ENCODE results near the gene KCNJ14.

The KCNJ14 gene

GRCh38 chr19:48516536-48516935, 61.2 kb downstream of the KCNJ14 start:
- H4K20me1 ChIP-seq (ENCODE audit: insufficient read depth, low read length): no peaks in the 10 kb centered on the region
- no peaks in the 10 kb centered on the region for H3K36me3 ChIP-seq (replicated peaks; ENCODE audit: insufficient read depth, low read length)
- no peaks in the 10 kb centered on the region for H3K4me1 ChIP-seq (ENCODE audit: low read length)
- H3K9ac ChIP-seq (ENCODE audit: low read length): no peak overlapping the region
- no peaks in the 10 kb centered on the region for H3K9me3 ChIP-seq (replicated peaks; ENCODE audit: insufficient read depth, low read length)
- no peak for TF ChIP-seq EZH2 (optimal IDR thresholded peaks at IDR 0.05; ENCODE audit: low read depth, low read length)
- no peak for TF ChIP-seq EZH2phosphoT487 (IDR thresholded peaks at IDR 0.05; ENCODE audit: low read length)
- TF ChIP-seq CTCF (IDR thresholded peaks at IDR 0.05; ENCODE audit: low read length): no peak
- no peaks in the 10 kb centered on the region for H3F3A ChIP-seq (ENCODE audit: insufficient read depth, low read length)
- no peaks in the 10 kb centered on the region for H3K79me2 ChIP-seq (ENCODE audit: low read length)
- H2AFZ ChIP-seq (ENCODE audit: low read length): no peak overlapping the region
- no peaks in the 10 kb centered on the region for H3K9me2 ChIP-seq (replicated peaks; ENCODE audit: insufficient read depth, low read length)
- H3K27ac ChIP-seq (ENCODE audit: low read length): no peak overlapping the region
- H3K4me3 ChIP-seq (ENCODE audit: low read length): no peak overlapping the region
- H3K27me3 ChIP-seq (replicated peaks; ENCODE audit: insufficient read depth, low read length): peaks cover 67% of the 10 kb centered on the region
- H3K4me2 ChIP-seq (ENCODE audit: low read depth, low read length): no peak overlapping the region
- no peak for DNase-seq
